ENCODE data around the gene RPP14. TPM values are rescaled to one million over a fixed set of nuclear protein-coding genes. Genes with fewer than 3 reads are reported as not detected.

Gene RPP14
- total and polyA plus RNA-seq, 12 donors, result 12.5 to 34.4 (median 23.2) TPM

- H3K4me1 ChIP-seq, result peaks cover 0 to 17% (median 0%) of the 10 kb centered on the region in 9 donors
- no peak for DNase-seq
- TF ChIP-seq CTCF (IDR thresholded peaks at IDR 0.05), result no peak
- H3K27me3 ChIP-seq, result no peaks in the 10 kb centered on the region
- no peak overlapping the region for H3K4me3 ChIP-seq
- H3K27ac ChIP-seq, result no peak overlapping the region
- H3K9me3 ChIP-seq, result no peaks in the 10 kb centered on the region
- intact Hi-C loops (cut with DNase I), result loop anchor here in 1 of 10 donors (5.0 kb wide), 1 partner anchor 46 kb away; no protein-coding TSS in a partner anchor
- peaks cover 0 to 42% (median 0%) of the 10 kb centered on the region in 9 donors for H3K36me3 ChIP-seq
- no peak for ATAC-seq
- WGBS, 2 donors, result 82 to 96% methylated on average over 3 of the region's 3 CpGs
Observed at GRCh38 chr3:58341376-58341775, 35.3 kb downstream of the RPP14 start.

- H3K27me3 ChIP-seq, result no peaks in the 10 kb centered on the region
- no peak overlapping the region for H3K27ac ChIP-seq
- H3K36me3 ChIP-seq, result peaks cover 0 to 42% (median 0%) of the 10 kb centered on the region in 9 donors
- DNase-seq, result no peak
- no peak overlapping the region for H3K4me3 ChIP-seq
- intact Hi-C loops (cut with DNase I), result loop anchor here in 1 of 10 donors (5.0 kb wide), 1 partner anchor 45 kb away; no protein-coding TSS in a partner anchor
- WGBS, 2 donors, result 85 to 88% methylated on average over 5 of the region's 5 CpGs
- TF ChIP-seq CTCF (IDR thresholded peaks at IDR 0.05), result no peak
- ATAC-seq, result no peak
- H3K9me3 ChIP-seq, result no peaks in the 10 kb centered on the region
- H3K4me1 ChIP-seq, result peaks cover 0 to 13% (median 0%) of the 10 kb centered on the region in 9 donors
Observed at GRCh38 chr3:58342676-58343075, 36.6 kb downstream of the RPP14 start.

GRCh38 chr3:58345457-58345856, 39.4 kb downstream of the RPP14 start:
- no peak for DNase-seq
- ATAC-seq, result no peak
- Histone ChIP-seq H3K27me3 (no peaks in the 10 kb centered on the region), H3K27ac (no peak overlapping the region), H3K9me3 (no peaks in the 10 kb centered on the region), H3K4me3 (no peak overlapping the region), H3K4me1 (peaks cover 0 to 25% (median 0%) of the 10 kb centered on the region in 9 donors), H3K36me3 (peaks cover 0 to 34% (median 0%) of the 10 kb centered on the region in 9 donors)
- WGBS, 2 donors, result 96 to 97% methylated on average over 4 of the region's 4 CpGs
- intact Hi-C loops (cut with DNase I), result no loop called here
- TF ChIP-seq CTCF (IDR thresholded peaks at IDR 0.05), result no peak

GRCh38 chr3:58346368-58346767, 40.3 kb downstream of the RPP14 start:
- DNase-seq, result no peak
- WGBS, 2 donors, result 97 to 100% methylated on average over 2 of the region's 2 CpGs
- peaks cover 0 to 28% (median 0%) of the 10 kb centered on the region in 9 donors for H3K4me1 ChIP-seq
- peaks cover 0 to 27% (median 0%) of the 10 kb centered on the region in 9 donors for H3K36me3 ChIP-seq
- no peak overlapping the region for H3K4me3 ChIP-seq
- no peaks in the 10 kb centered on the region for H3K27me3 ChIP-seq
- TF ChIP-seq CTCF (IDR thresholded peaks at IDR 0.05), result no peak
- ATAC-seq, result no peak
- intact Hi-C loops (cut with DNase I), result no loop called here
- no peak overlapping the region for H3K27ac ChIP-seq
- no peaks in the 10 kb centered on the region for H3K9me3 ChIP-seq
